Right ventricle myocardium inferior (tissue), 1 donor: Measurements from ENCODE around the gene TMEM191B. TPM values are rescaled to one million over a fixed set of nuclear protein-coding genes. Genes with fewer than 3 reads are reported as not detected.
"Not testable (repeated sequence)": the region's sequence is repeated elsewhere in the genome, so short reads cannot be mapped to it uniquely, and the experiment has no call there.

Experiments
- ATAC-seq: fragments of 200-7000 bp; cut with Tn5 transposase; one replicate; pipeline ENCODE4 v1.9.1; 2020; ENCODE audit warnings: mild to moderate bottlenecking, moderate library complexity
- DNase-seq: peaks from one replicate; pipeline ENCODE4 v3.0.0; 2021; ENCODE audit errors: missing footprints
- intact Hi-C: fragments of 100-400 bp; cut with DNase I; formaldehyde crosslinking; loops from one replicate; pipeline ENCODE4 v1.11.0; 2022
- total RNA-seq: library from RNA; stranded (reverse); fragmentation: NEBNext Ultra II Directional; extraction: Animal tissue kit (Norgen Biotek cat#: 25700); gene quantifications from one replicate; pipeline ENCODE4 v1.2.1, GENCODE V29; 2021
- donor health status: DM: no; HTN: yes; CAD: no; lungs with severe emphysema.

TMEM191B gene
- total RNA-seq, 1 donor from 2014 or later = 1.0 TPM

GRCh38 chr22:18552839-18553597 is 25.4 kb downstream of the TMEM191B start:
- DNase-seq, intact Hi-C loops: not testable (repeated sequence)
- peak; percentile 71 for ATAC-seq

GRCh38 chr22:18554280-18555256 is 27.0 kb downstream of the TMEM191B start:
- intact Hi-C loops = not testable (repeated sequence)
- DNase-seq = peak; percentile 73
- ATAC-seq = peak; percentile 65

- DNase-seq = not testable (repeated sequence)
Observed at GRCh38 chr22:18558516-18558915, 30.9 kb downstream of the TMEM191B start.

GRCh38 chr22:18558939-18559338 is 31.3 kb downstream of the TMEM191B start:
- intact Hi-C loops, ATAC-seq: not testable (repeated sequence)

More at GRCh38 chr22:18558516-18558915, 30.9 kb downstream of the TMEM191B start:
- intact Hi-C loops = not testable (repeated sequence)
- ATAC-seq = peak; percentile 87

GRCh38 chr22:18560099-18560974 is 32.7 kb downstream of the TMEM191B start:
- DNase-seq, ATAC-seq, intact Hi-C loops: not testable (repeated sequence)

More at GRCh38 chr22:18558939-18559338, 31.3 kb downstream of the TMEM191B start:
- DNase-seq = not testable (repeated sequence)

- ATAC-seq = peak; percentile 63
- DNase-seq, intact Hi-C loops: not testable (repeated sequence)
Observed at GRCh38 chr22:18570509-18571246, 43.1 kb downstream of the TMEM191B start.

GRCh38 chr22:18573483-18574164 is 46.0 kb downstream of the TMEM191B start:
- intact Hi-C loops, ATAC-seq: not testable (repeated sequence)
- peak; percentile 39 for DNase-seq

- ATAC-seq, DNase-seq, intact Hi-C loops: not testable (repeated sequence)
Observed at GRCh38 chr22:18574555-18574954, 47.0 kb downstream of the TMEM191B start.

GRCh38 chr22:18575686-18576085 is 48.1 kb downstream of the TMEM191B start:
- intact Hi-C loops, DNase-seq, ATAC-seq: not testable (repeated sequence)

GRCh38 chr22:18577090-18577818 is 49.7 kb downstream of the TMEM191B start:
- intact Hi-C loops, DNase-seq, ATAC-seq: not testable (repeated sequence)

- DNase-seq (peak; percentile 80), ATAC-seq (peak; percentile 98)
- intact Hi-C loops = not testable (repeated sequence)
Observed at GRCh38 chr22:18577847-18578246, 50.2 kb downstream of the TMEM191B start.

Other genes with a start within 250 kb of the TMEM191B start
- gene GGTLC3, start 9.6 kb upstream of the TMEM191B start, total RNA-seq = not detected
- gene RIMBP3, start 84.1 kb downstream of the TMEM191B start, total RNA-seq = 0.16 TPM